Ovary (tissue), 10 donors: ENCODE measurements around the gene NLRP3. TPM values are rescaled to one million over a fixed set of nuclear protein-coding genes. Genes with fewer than 3 reads are reported as not detected.
"Not testable (repeated sequence)": the region's sequence is repeated elsewhere in the genome, so short reads cannot be mapped to it uniquely, and the experiment has no call there.

Experiments used
- DNase-seq, 5 donors: peaks; one replicate each; pipeline ENCODE4 v3.0.0-alpha.2; 2019 to 2020
- H3K27ac ChIP-seq, 2 donors: fragments of 200-600 bp; one replicate each; pipeline versions ENCODE4 v1.5.1 to v1.8.0; 2019 to 2022
- H3K27me3 ChIP-seq: fragments of 200-600 bp; one replicate; pipeline ENCODE4 v1.8.0; 2022
- H3K36me3 ChIP-seq: fragments of 200-600 bp; sonication (generic); one replicate; pipeline ENCODE4 v1.5.1; 2019
- H3K4me1 ChIP-seq: one replicate; pipeline ENCODE4 v1.8.1; 2013; ENCODE audit warnings: mild to moderate bottlenecking, moderate library complexity; ENCODE audit not compliant: insufficient read depth
- H3K4me3 ChIP-seq: fragments of 200-600 bp; sonication (generic); one replicate; pipeline ENCODE4 v1.5.1; 2017
- H3K9me3 ChIP-seq, 2 donors: fragments of 200-600 bp in 1 of 2; sonication (generic) in 1 of 2; one replicate each; pipeline versions ENCODE4 v1.5.1 to v1.8.1; 2013 to 2019; ENCODE audit warnings: mild to moderate bottlenecking in 1 of 2, moderate library complexity in 1 of 2
- CTCF ChIP-seq, 3 donors: fragments of 450-650 bp in 2 of 3; fragments of 200-600 bp in 1 of 3; IDR thresholded peaks; one replicate each; pipeline versions ENCODE4 v1.5.1 to v1.8.0; 2016 to 2022; ENCODE audit warnings: antibody characterized with exemption in 3 of 3, mild to moderate bottlenecking in 1 of 3
- EP300 ChIP-seq: sonication (generic); formaldehyde crosslinking; IDR thresholded peaks from one replicate; pipeline ENCODE4 v1.6.1; 2017; ENCODE audit warnings: antibody characterized with exemption
- POLR2A ChIP-seq: fragments of 450-650 bp; IDR thresholded peaks from one replicate; pipeline ENCODE4 v1.6.1; 2017; ENCODE audit warnings: antibody characterized with exemption, mild to moderate bottlenecking, moderate library complexity
- WGBS, 3 donors: extraction: QIAGEN DNeasy Blood & Tissue Kit in 1 of 3; methylation state at CpG; one replicate each; pipeline versions ENCODE4 v1.1.5 to v1.1.7; 2013 to 2017; 5-methylcytosine and 5-hydroxymethylcytosine counted together
- intact Hi-C, 4 donors: fragments of 100-400 bp; cut with DNase I; formaldehyde crosslinking; loops; one replicate each; pipeline versions ENCODE4 v1.11.0 to v1.15.1; 2022 to 2023
- long read RNA-seq, 3 donors: library from polyadenylated mRNA in 2 of 3; unstranded in 2 of 3; transcript quantifications; one replicate each; pipeline ENCODE4 v2.0.0 and lab custom pipeline, GENCODE V29; 2021 to 2026
- polyA plus RNA-seq, 2 donors: library from polyadenylated mRNA; stranded (reverse); fragments of 200-250 nt in 1 of 2; fragments of 350-450 nt in 1 of 2; fragmentation: Illumina TruSeq in 1 of 2; extraction: RNeasy Lipid Tissue Mini Kit (QIAGEN cat#74804) in 1 of 2; gene quantifications; one replicate each; pipeline ENCODE4 v1.2.3, GENCODE V29; 2013 to 2014
- total RNA-seq, 7 donors: library from RNA; depleted of rRNA in 2 of 7; stranded (reverse); fragments of >200 nt in 2 of 7; fragmentation: NEBNext Ultra II Directional in 3 of 7; extraction: Animal tissue kit (Norgen Biotek cat#: 25700) in 3 of 7; gene quantifications; one replicate each; pipeline versions ENCODE4 v1.1.0 to v1.2.4, GENCODE V29; 2016 to 2023
- donor health status: DM: no; HTN: no; CAD: no; lungs with moderate emphysema.
- donor health status: DM: no; HTN: no; CAD: no.
- donor health status: Bipolar disorder and iron deficiency.
- donor health status: DM: yes; HTN: yes; CAD: no.
- donor health status: DM: no; HTN: no; CAD: no.
- donor health status: DM: yes; HTN: yes; CAD: no.

Gene NLRP3
- 1 to 10 TPM in 6 of 7 donors, under 1 TPM in 1; 0.61 to 1.7 (median 1.2) TPM for total RNA-seq
- 1 to 10 TPM in 1 of 2 donors, under 1 TPM in 1; 0.50 to 2.2 TPM for polyA plus RNA-seq
- long read RNA-seq, donor 1, partial matches to known transcripts, result 1 of 1 reads
- long read RNA-seq, donor 1, other reads (novel, unspliced or antisense), result 0 of 1 reads
- long read RNA-seq, donor 2, result 0 reads
- long read RNA-seq, donor 3, partial matches to known transcripts, result 1 of 2 reads
- long read RNA-seq, donor 3, other reads (novel, unspliced or antisense), result 1 of 2 reads

DNA sequence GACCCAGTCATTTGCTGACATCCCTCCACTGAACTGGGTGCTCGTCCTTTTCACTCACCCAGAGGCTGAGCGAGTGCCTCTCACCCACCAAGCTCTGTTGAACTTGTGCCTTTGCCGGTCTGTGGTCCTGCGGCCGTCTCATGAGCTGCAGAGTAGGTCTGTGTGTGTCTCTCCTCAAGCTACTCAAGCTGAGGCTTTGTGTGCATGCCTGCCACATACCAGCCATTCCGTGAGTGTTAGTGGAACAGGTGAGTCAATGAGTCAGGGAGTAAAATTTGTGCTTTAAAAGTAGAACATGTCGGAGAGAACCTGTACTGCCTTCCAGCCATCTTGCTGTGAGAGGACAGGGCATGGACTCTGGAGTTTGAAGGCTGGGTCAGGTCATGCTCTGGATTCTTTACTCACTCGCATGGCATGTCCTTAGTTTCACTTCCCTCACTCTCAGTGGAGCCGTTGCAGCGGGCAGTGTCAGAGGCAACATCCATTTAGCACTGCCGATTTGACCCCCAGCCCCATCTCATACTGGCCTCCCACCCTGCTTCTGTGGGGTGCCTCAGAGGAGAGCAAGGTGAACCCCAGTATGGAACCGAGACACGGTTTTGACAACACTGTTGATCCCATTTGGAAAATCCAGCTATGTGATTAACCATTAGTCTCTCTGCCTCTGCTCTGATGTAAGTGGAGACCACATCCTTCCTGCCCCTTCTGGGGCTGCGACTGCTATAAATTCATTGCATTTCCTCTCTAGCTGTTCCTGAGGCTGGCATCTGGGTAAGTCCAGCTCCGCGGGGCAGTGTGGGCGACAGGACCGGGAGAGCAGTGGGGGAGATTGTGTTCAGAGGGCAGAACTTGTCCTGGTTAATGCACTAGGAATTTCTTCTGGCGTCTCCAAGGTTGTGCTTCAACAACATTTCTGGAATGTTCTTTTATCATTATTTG lies at the start of gene NLRP3:
NLRP3 (plus strand) TSS at position 751 of the 939 bp plus-strand sequence. CDS start 2,628 bp downstream, outside the sequence.
- Histone ChIP-seq H3K27me3 (no peaks in the 10 kb centered on the region), H3K36me3 (no peaks in the 10 kb centered on the region), H3K9me3 (no peaks in the 10 kb centered on the region), H3K27ac (no peak within 1 kb of the TSS), H3K4me1 (no peaks in the 10 kb centered on the region), H3K4me3 (no peak within 1 kb of the TSS)
- TF ChIP-seq CTCF (IDR thresholded peaks at IDR 0.05) (no peak), POLR2A (no peak), EP300 (no peak)
- intact Hi-C loops, result no loop called here
- WGBS, 3 donors, result 59 to 64% (median 61%) methylated on average over 19 of the region's 19 CpGs
- no peak for DNase-seq

DNA sequence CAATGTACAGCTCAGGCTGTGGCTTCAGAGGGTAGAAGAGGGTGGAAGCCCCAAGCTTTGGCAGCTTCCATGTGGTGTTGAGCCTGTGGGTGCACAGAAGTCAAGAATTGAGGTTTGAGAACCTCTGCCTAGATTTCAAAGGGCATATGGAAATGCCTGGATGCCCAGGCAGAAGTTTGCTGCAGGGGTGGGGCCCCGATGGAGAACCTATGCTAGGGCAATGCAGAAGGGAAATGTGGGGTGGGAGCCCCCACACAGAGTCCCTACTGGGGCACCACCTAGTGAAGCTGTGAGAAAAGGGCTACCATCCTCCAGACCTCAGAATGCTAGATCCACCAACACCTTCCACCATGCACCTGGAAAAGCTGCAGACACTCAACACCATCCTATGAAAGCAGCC lies 49.6 kb upstream of the NLRP3 start:
- H3K4me3 ChIP-seq, H3K4me1 ChIP-seq, DNase-seq, H3K36me3 ChIP-seq, intact Hi-C loops, H3K27ac ChIP-seq, H3K27me3 ChIP-seq, H3K9me3 ChIP-seq: not testable (repeated sequence)
- WGBS, 3 donors, result 86 to 100% (median 97%) methylated on average over 1 of the region's 1 CpG

GRCh38 chr1:247366926-247367645 lies 48.9 kb upstream of the NLRP3 start:
- Histone ChIP-seq H3K9me3 (no peaks in the 10 kb centered on the region), H3K27ac (no peak overlapping the region), H3K27me3 (no peaks in the 10 kb centered on the region), H3K4me3 (no peak overlapping the region), H3K36me3 (no peaks in the 10 kb centered on the region), H3K4me1 (peaks cover 1% of the 10 kb centered on the region)
- DNase-seq, result no peak
- TF ChIP-seq POLR2A (no peak), CTCF (IDR thresholded peaks at IDR 0.05) (no peak), EP300 (no peak)
- 75 to 83% (median 80%) methylated on average over 4 of the region's 4 CpGs for WGBS, 3 donors
- intact Hi-C loops, result no loop called here

DNA sequence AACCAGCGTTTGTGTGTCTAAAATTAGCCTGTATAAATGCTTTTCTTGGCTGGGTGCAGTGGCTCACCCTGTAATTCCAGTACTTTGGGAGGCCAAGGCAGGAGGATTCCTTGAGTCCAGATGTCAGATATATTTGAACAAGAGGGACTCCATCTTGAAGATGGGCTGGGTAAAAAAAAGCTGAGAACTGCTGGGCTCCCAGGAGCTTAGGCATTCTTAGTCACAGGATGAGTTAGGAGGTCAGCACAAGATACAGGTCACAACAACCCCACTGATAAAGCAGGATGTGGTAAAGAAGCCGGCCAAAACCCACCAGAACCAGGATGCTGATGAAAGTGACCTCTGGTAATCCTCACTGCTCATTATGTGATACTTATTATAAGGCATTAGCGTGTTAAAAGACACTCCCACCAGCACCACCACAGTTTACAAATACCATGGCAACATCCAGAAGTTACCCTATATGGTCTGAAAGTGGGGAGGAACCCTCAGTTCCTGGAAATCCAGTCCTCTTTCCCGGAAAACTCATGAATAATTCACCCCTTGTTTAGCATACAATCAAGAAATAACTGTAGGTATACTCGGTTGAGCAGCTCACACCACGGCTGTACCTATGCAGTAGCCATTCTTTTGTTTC lies 48.1 kb upstream of the NLRP3 start:
- Histone ChIP-seq H3K36me3 (no peaks in the 10 kb centered on the region), H3K9me3 (no peaks in the 10 kb centered on the region), H3K27ac (no peak overlapping the region), H3K4me1 (peaks cover 1% of the 10 kb centered on the region), H3K27me3 (no peaks in the 10 kb centered on the region), H3K4me3 (no peak overlapping the region)
- WGBS, 3 donors, result 18 to 24% (median 23%) methylated on average over 6 of the region's 6 CpGs
- DNase-seq, result no peak
- intact Hi-C loops, result no loop called here
- TF ChIP-seq CTCF (IDR thresholded peaks at IDR 0.05) (no peak), EP300 (no peak), POLR2A (no peak)
